HG03565 (cell line): ENCODE measurements around the gene TGOLN2.

Experiments used
- ATAC-seq: cut with Tn5 transposase; IDR thresholded peaks from one replicate; pipeline ENCODE4 v1.9.1; 2021; ENCODE audit warnings: mild to moderate bottlenecking, moderate library complexity; ENCODE audit not compliant: unreplicated experiment

The TGOLN2 gene

DNA sequence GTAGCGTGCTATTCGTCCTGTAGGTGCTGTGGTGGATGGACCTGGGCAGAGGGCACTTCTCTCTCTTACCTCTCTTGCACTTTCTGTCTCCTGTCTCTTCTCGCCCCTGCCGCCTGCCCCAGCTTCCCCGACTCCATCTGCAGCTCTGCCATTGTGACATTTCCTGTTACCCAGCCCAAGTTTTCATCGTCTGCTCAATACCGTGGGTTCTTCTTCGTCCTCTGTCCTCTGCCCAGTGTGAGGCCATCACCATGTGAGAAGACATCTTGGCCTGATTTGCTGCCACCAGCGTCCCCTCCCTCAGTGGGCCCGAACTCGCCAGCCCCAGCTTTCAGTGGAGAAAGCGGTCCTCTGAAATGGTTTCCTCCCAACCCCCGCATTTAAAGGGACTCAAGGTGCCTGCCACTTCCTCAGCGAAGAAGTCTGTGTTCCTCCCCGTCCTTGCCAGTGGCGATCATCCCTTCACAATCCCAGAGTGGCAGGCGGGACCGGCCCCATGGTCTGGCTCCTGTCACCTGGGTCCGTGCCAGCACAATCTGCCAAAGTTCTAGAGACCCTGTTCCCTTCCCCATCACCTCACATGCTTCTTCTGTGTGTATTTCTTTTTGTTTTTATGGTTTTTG is 18.0 kb downstream of the TGOLN2 start:
- ATAC-seq: no peak

DNA sequence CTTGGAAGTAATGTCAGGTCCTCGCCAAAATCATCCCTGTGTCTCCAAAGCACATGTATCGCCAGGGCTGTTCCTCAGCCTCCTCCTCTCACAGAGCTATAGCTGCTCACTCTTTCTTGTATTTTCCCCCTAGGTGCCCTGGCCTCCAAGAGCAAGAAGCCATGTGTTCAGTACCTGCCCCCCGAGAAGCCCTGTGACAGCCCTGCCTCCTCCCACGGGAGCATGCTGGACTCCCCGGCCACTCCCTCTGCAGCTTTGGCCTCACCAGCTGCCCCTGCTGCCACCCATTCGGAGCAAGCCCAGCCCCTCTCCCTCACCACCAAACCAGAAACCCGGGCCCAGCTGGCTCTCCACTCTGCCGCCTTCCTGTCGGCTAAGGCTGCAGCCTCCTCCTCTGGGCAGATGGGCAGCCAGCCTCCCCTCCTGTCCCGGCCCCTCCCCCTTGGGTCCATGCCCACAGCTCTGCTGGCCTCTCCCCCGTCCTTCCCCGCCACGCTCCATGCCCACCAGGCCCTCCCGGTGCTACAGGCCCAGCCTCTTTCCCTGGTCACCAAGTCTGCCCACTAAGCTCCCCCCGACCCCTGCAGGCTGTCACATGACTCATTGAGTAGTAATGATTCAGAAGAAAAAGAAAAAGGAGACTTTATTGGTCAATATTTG is 18.8 kb downstream of the TGOLN2 start:
- ATAC-seq: no peak

DNA sequence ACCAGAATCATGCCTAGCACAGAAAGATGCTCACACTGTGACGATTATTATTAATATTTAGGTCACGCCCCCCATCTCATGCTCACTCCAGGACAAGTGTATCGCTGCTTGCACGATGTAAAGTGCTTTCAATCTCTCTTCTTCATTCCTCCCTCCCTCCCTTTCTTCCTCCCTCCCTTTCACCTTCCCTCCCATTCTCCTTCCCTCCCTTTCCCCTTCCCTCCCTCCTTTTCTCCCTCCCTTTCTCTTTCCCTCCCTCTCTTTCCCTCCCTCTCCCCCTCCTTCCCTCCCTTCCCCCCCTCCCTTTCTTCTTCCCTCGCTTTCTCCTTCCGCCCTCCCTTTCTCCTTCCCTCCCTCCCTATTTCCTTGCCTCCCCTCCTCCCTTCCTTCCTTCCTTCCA is 19.6 kb downstream of the TGOLN2 start:
- no peak for ATAC-seq

DNA sequence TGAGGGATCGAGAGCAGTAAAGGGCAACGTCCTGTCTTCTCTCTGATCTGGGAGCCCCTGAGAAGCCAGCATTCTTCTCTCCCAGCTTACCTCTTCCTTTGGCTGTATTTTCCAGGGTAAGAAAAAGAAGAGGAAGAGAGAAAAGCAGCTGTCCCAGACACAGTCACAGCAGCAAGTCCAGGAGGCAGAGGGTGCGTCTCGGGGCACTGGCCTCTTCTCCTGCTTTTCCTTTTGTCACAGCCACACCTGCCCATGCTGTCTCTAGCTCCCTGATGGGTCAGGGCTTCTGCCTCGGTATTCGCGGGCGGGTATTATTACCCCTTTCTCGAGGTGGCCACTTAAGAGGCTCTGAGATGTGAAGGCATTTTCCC is 20.3 kb downstream of the TGOLN2 start:
- no peak for ATAC-seq

DNA sequence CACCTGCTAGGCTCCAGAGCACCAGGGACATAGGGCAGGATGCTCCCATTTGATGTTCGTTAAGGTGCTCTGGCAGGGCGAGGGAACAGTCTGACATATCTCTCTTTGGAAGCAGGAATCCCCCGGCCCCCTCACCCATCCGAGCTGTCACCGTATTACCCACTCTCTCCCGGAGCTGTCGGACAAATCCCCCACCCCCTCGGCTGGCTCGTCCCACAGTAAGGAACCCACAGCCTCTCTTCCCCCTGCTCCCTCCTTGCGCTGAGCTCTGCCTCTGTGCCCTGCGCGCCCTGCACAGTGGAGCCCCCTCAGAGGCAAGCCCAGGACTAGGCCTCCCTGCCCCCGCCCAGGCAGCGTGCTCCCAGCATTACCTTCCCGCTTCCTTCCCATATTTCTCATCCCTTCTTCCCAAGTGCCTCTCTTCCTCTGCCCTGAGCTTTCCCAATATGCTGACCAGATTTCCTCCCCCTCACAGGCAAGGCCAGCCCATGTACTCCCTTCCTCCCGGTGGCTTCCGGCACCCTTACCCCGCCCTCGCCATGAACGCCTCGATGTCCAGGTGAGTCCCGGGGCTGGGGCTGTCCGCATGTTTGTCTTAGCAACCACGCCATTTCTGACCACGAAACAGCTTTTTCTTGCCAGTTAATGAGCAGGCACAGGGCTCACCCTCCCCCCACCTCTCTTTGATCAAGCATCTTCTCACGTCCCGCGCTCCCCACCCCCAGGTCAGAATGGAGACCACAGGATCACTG is 23.8 kb downstream of the TGOLN2 start:
- ATAC-seq: no peak

DNA sequence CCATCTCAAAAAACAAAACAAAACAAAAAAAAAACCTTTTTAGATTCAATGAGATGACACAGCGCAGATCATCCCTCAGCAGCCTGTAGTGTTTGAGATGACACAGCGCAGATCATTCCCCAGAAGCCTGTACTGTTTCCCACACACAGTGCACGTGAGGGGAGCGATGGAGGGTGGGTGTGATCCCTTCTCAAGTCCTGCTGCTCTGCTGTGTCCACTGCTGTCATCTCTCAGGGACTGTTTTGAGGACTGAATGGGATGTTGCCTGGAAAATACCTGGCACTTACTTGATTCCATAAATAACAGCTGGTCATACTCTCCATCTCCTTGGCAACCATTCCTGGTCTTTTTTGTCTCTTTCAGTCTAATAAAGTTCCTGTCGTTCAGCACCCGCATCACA is 25.7 kb downstream of the TGOLN2 start:
- ATAC-seq: no peak

DNA sequence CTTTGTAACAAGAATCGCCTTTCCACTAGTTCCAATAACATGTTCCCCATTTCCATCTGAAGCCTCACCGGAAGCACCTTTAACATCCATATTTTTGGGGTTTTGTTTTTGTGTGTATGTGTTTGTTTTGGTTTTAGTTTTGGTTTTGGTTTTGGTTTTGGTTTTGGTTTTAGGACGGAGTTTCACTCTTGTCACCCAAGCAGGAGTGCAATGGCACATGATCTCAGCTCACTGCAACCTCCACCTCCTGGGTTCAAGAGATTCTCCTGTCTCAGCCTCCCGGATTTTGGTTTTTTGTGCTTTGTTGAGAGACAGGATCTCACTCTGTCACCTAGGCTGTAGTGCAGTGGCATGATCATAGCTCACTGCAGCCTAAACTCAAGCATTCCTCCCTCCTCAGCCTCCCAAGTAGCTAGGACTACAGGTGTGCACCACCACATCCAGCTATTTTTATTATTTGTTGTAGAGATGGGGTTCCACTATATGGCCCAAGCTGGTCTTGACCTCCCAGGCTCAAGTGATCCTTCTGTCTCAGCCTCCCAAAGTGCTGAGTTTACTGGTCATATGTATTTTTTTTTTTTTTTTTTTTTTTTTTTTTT is 36.3 kb downstream of the TGOLN2 start:
- ATAC-seq: no peak

DNA sequence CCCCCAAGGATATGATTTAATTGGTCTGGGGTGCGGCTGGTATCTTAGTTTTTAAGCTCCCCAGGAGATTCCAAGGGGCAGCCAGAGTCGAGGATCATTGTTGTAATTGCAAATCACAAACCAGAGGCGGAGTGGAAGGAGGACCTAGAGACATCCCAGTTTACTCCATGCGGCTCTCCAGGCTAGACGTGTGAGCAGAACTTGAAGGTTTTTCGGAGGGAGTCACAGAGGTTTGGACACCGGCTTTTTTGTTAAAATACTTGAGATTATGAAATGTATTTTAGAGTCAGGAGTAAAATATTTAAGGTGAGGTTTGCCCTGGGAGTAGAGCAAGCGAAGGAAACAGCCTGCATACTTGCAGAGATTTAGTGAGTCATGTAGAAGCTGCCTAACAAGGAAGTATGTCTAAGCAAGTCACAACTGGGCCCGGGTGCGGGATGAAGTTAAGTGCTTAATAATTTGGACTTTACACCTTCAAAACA is 39.5 kb downstream of the TGOLN2 start:
- ATAC-seq: no peak

DNA sequence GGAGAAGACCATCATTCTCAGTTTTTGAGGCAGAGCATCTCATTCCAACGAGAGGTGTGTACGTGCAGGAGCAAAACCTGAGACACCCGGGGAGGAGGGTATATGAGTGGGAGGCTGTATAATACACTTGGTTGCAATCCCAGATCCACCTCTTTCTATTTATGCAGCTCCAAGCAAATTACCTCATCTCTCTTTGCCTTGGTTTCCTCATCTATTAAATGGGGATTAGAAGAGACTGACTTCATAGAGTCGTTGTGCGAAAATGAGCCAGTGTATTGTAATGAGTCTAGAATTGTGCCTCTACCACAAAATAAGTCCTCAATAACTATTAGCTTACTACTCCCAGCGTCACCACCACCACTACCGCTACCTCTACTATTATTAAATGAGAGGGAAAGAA is 40.1 kb downstream of the TGOLN2 start:
- ATAC-seq: no peak

DNA sequence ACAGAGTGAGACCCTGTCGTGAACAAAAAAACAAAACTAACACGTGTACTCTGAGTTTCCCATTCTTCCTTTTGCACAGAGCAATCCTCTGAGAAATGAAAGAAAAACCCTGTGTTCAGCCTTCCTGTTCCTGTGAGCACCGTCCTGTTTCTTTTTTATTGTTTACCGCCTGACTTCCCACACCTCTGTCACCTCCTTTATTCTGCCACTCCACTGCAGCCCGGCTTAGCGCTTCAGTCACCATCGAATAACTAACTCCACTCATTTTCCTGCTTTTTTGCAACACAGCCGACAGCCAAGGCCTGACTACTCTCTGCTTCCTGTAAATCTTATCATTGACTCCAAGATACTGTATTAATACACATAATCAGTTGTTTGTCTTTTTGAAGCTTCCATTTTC is 40.9 kb downstream of the TGOLN2 start:
- no peak for ATAC-seq

DNA sequence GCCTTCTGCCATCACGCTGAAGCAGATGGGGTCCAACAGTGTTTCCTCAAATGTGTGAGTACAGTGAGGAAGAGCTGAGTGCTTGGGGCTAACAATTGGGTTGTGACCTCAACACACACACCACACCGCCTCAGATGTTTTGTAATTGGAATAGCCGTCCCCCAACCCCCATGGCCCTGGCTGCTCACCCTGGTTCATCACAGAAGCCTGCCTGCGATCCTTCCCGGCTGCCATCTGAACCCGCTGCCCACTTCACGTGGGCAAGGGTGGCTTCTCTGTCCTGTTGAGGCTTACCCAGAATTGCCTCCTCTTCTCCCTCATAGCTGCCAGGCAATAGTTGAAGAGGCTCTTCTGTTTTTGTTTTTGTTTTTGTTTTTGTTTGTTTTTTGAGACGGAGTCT is 44.1 kb downstream of the TGOLN2 start:
- no peak for ATAC-seq

DNA sequence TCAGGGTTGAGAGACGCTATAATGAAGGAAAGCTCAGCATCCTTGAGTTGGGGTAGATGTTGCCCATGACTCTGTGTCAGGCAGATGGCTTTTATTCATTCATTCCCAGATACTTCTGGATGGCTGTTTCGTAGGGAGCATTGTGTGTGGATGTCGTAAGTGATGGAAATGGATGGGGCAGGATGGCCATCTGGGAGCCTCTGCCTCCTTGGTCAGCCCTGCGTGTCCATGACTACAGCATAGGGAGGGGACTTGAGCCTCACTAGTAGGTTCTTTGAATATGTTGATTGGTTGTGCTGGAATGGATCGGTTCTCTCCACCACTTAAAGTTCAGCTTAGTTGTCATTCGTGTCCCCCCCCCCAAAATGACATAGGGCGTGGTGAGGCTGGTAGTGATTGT is 44.9 kb downstream of the TGOLN2 start:
- ATAC-seq: no peak

DNA sequence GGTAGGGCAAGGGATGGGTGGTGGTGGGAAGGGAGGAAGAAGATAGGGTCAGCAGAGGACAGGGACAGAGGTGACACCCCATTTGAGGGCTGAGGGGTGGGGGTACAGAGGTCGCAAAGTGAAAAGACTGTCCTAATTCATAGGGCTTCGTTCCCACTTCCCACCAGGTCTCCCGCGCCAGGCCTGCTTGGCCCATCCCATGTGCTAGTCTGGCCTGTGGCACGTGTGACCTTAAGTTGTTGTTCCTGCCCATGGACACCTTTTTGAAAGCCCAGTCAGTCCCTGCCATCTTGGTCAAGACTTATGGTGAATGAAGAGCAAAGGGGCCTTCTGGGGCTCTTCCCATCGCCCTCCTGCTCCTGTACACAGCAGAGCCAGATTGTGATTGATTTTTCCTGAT is 46.2 kb downstream of the TGOLN2 start:
- ATAC-seq: no peak

DNA sequence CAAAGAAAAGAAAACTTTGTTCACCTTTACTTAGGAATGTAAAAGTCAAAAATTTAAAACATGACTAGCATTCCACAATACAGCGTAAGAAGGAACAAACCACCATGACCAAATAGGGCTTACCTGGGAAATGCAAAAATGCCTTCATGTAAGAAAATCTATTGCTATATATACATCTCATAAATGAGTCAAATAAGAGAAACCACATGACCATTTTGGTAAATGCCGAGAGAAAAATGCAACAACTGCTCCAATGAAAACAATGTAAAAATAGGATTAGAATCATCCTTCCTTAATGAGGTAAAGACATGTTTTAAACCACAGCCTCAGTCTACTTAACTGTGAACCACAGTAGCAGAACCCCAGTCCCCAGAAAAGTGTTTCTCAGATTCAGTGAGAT is 49.4 kb downstream of the TGOLN2 start:
- ATAC-seq: no peak

DNA sequence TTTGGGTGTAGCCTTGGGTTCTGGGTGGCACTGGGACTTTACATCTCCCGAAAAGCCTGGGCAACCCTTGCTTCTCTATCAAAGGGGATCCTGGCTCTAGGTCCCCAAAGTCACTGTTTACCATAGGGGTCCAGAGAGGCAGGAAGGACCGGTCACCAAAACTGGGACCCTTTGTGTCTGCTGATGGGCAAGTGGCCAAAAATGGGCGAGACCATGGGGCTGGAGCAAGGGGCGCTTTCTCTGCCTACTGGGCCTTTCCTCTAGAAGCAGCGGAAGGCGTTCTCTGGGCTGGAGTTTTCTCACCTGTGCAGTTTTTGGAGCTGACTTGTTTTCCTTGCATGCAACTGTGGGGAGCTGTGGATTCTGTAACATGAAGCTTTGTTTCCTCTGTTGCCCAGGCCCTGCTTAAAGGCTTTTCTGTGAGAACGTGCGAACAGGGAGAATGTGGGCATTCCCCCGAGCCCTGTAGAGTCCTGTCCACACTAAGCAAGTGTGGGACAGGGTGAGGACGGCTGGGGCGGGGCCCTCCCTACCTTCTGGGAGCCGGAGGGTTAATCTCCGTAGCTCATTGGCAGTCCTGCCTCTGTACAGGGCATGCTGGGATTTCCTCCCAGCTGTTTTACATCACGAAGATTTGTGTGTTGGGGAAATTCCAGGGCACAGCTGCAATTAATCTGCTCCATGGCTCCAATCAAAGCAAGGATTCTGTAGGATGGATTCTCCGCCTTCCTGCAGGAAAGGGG is 50.2 kb downstream of the TGOLN2 start:
- ATAC-seq: no peak

DNA sequence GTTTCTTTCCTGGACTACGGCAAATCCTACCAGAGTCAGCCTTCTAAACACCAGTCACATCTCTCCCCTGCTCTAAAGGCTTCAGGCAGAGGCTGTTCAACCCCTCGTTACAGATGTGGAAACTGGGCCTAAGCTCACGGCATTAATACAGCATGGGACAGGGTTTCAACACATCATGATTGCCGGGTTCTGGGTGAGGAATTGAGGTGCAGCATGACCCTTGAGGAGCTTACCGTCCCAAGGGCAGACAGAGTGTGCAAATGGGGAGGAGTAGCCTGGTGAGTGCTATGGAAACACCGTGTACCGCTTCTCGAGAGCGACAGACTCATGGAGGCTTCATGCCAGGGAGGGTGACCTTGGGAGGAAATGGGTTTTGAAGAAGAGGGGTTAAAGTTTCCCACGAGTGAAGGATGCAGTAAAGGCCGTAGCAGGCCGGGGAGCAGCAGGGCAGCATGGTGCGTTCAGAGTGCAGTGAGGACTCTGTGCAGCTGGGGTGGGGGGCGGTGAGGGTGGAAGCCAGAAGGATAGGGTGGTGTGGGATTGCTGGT is 51.1 kb downstream of the TGOLN2 start:
- ATAC-seq: no peak

DNA sequence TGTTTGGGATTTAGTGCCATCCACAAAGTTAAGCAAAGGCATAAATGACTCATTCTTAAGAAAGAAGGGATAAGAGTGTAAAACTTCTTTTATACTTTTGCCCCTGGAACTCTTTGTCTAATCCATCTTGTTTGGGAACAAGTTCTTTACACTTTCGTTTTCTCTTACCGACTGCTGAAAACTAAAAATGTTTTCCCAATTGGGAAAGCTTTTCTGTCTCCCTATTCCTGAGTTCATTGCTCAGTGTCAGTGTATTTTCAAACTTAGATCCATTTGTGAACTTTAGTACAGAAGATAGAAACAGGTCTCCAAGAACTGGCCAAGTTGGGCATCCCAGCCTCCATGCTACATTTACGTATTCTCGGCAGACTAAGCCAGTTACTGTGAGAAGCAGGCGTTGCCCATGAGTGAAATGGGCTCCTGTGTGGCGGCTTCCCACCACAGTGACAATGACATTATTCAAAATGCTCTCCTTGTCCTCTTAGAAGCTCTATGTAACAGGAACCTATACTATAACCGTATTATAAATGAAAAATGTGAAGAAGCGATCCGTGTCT is 51.7 kb downstream of the TGOLN2 start:
- ATAC-seq: no peak

DNA sequence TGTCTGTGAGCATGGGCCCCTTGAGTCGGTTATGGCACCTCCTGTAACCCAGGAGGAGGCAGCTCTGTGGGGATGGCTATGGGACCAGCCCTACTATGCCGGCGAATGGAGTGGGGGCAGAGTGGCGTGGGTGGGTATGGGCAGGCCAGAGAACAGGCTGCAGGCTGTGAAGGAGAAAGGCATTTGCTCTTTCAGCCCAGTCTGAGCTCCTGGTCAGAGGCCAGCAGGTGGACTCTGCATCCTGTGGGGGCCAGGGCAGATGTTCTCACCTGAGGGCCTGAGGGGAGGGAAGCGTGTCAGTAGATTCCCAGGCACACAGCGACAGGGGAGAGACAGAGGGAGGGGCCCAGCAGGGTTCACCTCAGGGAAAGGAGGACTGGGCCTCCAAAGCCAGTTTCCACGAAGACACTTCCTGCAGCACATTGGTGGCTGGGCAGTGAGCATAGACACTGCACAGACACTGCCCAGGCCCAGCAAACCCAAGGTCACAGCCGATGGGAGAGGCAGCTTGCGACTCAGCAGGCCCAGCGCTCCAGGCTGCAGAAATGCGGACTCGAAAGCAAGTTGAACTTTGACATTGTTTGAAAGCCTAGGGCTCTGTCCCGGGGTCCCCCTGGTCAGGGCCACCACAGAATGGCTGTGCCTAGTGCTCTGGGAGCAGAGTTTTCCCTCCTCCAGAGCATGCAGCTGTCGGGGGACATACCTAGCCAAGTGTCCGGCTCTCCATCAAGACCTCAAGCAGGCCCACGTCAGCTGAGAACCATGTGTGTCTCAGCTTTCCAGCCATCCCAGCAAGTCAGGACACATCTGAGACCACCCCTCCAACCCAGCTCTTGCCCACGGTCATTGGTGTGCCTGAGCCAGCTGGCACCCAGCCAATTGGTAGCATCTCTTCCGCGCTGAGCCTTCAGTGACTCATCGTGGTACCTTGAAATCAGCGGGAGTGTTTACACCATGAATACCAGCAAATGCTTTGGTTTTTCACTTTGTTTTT is 53.8 kb downstream of the TGOLN2 start:
- no peak for ATAC-seq

DNA sequence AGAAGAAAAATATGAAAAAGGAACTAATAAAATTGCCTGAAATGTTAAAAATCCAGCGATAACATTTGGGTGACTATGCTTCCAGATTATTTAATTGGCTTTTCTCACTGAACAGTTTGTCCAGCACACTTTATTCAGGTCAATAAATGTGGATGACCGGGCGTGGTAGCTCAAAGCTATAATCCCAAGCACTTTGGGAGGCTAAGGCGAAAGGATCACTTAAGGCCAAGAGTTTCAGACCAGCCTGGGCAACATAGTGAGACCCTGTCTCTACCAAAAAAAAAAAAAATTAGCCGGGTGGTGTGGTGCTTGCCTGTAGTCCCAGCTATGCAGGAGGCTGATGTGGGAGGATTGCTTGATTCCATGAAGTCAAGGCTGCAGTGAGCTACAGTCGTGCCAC is 55.4 kb downstream of the TGOLN2 start:
- no peak for ATAC-seq
